Measurements from ENCODE around the gene CALCA. TPM values are rescaled to one million over a fixed set of nuclear protein-coding genes. Genes with fewer than 3 reads are reported as not detected.

The CALCA gene
- total RNA-seq: not detected in 2 replicates

GRCh38 chr11:14971865-14972580 is at the start of gene CALCA:
TSS of gene CALCA (minus strand) at chr11:14972351. CDS start at chr11:14971192, 1,159 bp downstream.

Other genes with a start within 250 kb of the CALCA start
- 5.9 and 6.8 TPM in 2 replicates for gene CYP2R1, start 80.1 kb downstream of the CALCA start, total RNA-seq
- gene CALCB, start 101.2 kb upstream of the CALCA start, total RNA-seq: not detected in 2 replicates
- 1.9 TPM in 1 of 2 replicates, not detected in the other for gene INSC, start 142.6 kb upstream of the CALCA start, total RNA-seq

All from placental pericyte (primary cell).